Measurements from ENCODE around the gene LIPM.

DNA sequence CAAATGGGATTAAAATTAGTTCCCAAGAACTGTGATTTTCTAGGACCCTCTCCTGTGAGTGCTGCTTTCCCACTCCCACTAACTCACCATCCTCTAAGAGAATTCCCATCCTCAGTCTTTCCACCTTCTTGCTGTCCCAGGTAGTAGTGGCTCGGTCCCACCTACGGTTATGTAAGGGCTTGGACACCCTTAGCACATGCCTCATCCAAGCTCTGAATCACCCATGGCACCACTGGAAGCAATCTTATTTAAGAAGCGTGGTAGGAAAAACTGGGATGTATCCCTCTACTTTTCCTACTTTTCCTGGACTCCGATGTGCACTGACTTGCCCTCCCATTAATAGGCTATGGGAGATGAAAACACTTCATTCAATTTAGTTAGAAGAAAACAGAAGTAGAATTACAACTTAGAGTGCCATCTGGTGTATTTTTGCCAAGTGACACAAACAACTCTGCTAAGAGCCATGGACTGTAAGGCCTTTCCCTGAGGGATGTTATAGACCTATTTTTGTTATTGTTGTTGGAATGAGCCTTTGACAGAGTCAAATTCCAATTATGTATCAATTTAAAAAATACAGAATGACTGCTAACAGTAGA, 62.8 kb downstream of the LIPM start:
- TF ChIP-seq CTCF (IDR thresholded peaks at IDR 0.05), result peak in 1 of 2 donors; percentile 12
- TF ChIP-seq EP300 (IDR thresholded peaks at IDR 0.05), result no peak

Data from suprapubic skin (tissue), 3 donors.